SKM-1 treated with dmso at 0.1 percent for 144 hours (cell line): ENCODE results near the gene COL4A2.
"Not testable (repeated sequence)": the region's sequence is repeated elsewhere in the genome, so short reads cannot be mapped to it uniquely, and the experiment has no call there.

Source experiments
- DNase-seq: peaks from one replicate; lab custom pipeline; 2025; ENCODE audit not compliant: unreplicated experiment; lab: John Stamatoyannopoulos, UW

COL4A2 gene

DNA sequence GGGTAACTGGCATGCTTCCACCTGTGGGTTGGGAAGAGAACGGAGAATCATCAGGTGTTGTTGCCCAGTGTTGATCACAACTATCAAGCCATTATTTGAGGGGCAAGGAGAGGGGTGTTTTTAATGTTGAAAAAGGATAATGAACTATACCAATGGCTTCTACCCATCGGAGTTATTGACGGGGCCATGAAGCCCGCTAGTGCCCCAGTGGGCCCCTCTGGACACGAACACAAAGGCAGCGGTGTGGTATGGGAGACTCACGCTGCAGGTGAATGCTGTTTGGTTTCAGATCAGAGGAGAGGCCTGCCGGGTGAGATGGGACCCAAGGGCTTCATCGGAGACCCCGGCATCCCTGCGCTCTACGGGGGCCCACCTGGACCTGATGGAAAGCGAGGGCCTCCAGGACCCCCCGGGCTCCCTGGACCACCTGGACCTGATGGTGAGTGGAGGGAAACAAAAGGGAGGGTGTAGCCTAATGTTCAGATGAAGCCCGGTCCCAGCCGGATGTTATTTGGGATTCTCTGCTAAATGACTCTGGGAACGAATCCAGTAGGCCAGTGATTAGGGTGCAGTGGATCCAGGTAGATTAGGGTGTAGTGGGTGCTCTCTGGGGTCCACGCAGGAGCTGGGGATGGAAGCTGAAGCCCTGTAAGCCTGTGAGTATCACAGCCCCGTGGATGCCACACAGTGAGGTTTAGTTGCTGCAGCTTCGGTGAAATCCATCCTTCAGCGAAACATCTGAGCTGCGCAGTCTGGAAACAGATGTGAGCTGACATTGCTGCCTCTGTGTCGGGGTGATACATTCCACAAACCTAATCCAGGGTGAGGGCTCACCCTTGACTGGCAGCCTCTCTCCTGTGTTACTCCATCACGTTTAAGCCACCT is 143.2 kb downstream of the COL4A2 start:
- DNase-seq, result no peak

DNA sequence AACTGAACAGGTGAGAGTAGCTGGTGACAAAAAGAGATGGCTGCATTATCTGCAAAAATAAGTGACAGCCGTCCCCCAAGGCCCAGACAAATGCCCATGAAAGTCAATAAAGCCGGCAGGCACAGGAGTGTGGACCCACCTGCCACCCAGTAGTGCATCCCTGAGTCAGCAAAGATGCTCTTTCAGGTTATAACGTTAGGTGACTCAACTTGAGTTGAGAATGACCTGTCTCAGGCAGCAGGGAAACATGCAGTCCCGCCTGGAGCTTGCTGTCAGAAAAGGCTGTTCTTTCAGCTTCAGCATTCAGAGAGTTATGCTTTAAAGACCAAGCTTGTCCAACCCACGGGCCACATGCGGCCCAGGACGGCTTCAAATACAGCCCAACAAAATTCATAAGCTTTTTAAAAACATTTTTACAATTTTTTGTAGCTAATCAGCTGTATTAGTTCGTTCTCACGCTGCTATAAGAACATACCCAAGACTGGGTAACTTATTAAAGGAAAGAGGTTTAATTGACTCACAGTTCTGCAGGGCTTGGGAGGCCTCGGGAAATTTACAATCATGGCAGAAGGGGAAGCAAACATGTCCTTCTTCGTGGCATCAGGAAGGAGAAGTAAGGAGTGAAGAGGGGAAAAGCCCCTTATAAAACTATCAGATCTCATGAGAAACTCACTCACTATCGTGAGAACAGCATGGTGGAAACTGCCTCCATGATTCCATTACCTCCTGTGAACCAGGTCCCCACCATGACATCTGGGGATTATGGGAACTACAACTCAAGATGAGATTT is 144.1 kb downstream of the COL4A2 start:
- no peak for DNase-seq

DNA sequence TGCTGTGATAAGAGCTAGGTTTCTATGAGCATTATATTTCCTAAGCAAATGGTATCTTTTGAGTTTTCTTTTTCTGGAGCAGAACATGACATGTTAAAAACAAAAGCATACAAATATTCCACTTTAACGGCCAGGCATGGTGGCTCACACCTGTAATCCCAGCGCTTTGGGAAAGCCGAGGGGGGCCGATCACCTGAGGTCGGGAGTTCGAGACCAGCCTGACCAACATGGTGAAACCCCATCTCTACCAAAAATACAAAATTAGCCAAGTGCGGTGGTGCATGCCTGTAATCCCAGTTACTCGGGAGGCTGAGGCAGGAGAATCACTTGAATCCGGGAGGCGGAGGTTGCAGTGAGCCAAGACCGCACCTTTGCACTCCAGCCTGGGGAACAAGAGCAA is 146.0 kb downstream of the COL4A2 start:
- not testable (repeated sequence) for DNase-seq

- no peak for DNase-seq
These were observed 146.7 kb downstream of the COL4A2 start for GRCh38 chr13:110453797-110454196.

DNA sequence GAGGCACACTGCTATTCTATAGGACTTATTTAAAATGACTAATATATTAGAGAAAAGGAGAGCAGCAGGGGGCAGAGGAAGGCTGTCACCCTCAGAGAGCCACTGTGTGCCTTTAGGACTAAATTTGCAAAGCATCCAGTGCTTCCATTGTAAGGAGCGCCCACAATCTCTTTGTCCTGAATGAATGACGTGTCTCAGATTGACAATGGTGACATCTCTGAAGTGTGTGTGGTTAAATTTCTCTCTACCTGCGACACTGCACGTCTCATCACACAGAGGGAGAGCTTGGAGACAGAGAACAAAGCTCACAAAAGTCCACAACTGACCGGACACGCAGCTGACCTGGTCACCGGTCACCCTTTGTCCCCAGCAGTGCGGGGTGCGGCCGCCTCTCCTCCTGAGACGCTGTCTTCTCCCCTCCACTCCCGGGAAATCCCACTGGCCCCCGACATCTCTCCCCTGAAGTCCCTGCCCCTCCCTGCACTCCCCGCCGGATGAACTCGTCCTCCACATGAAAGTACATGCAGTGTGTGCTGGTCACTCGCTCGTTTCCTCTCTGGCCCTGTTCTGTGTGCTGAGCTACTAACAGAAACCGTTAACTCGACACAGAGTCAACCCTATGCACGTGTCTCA is 147.3 kb downstream of the COL4A2 start:
- no peak for DNase-seq

- no peak for DNase-seq
These were observed 147.9 kb downstream of the COL4A2 start for GRCh38 chr13:110454956-110455355.

- DNase-seq, result no peak
These were observed 148.4 kb downstream of the COL4A2 start for GRCh38 chr13:110455444-110455843.

GRCh38 chr13:110455941-110456340 is 148.9 kb downstream of the COL4A2 start:
- peak; percentile 79 for DNase-seq

DNA sequence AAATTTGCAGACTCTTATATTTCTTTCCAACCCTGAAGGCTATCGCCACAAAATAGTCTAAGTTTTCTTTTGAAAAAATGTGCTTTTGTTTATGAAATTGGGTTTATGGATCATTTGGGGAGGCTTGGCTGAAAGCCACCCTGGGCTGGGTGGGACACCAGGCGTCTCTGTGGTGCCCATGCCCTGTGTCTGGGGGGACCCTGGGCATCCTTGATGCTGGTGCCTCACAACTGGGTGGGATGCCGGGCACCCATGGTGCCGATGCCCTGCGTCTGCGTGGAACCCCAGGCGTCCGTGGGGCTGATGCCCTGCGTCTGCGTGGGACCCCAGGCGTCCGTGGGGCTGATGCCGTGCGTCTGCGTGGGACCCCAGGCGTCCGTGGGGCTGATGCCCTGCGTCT is 149.5 kb downstream of the COL4A2 start:
- no peak for DNase-seq

GRCh38 chr13:110457361-110457760 is 150.3 kb downstream of the COL4A2 start:
- DNase-seq, result no peak

DNA sequence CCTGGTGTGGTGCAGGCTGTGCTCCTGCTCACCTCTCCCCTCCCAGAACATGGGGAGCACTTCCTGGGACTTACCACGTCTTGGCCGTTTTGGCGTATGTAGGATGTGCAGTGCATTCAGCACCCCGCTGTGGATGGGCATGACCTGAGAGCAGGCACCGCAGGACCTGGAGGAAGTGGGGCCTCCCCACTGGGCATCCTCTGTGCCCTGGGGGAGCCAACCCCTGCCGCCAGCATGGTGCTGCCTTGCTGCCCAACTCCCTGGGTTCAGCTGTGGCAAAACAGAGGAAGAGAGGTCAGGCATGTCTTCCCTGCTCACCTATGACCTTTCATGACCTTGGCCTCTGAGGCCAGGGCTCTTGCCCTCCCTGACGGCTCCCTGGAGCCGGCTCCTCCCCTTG is 150.9 kb downstream of the COL4A2 start:
- DNase-seq, result no peak

DNA sequence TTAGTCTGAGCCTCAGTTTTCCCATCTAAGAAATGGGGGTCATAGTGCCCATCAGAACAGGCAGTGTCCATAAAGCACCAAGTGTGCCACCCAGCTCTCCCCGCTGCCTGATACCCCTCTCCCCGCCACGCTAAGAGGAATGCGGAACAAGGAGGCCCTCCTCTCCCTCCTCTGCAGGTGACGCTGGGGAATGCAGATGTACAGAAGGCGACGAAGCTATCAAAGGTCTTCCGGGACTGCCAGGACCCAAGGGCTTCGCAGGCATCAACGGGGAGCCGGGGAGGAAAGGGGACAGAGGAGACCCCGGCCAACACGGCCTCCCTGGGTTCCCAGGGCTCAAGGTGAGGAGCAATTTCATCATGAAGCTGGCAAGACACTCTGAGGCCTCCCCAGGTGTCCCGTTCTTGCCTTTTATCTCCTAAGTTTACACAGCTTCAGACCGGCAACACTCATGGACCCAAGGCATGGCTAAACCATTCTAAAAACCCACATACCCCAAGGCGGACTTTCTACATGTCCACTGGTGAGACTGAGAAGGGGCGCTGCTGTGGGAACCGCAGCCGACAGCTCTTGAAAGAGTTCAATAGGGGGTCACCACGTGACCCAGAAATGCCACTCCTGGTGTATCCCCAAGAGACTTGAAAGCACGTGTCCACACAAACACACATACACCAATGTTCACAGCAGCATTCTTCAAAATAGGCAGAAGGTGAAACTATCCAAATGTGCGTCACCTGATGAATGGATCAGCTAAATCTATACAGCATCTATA is 151.7 kb downstream of the COL4A2 start:
- no peak for DNase-seq

DNA sequence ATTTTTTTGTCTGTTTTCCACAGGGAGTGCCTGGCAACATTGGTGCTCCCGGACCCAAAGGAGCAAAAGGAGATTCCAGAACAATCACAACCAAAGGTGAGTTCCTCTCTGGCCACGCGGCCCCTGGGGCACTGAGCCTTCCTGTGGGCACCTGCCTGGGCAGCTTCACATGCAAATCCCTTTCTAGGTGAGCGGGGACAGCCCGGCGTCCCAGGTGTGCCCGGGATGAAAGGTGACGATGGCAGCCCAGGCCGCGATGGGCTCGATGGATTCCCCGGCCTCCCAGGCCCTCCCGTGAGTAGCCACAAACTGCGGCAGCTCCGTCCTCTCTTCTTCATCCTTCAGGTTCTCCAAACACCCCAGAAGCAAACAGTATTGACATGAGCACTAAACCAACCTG is 155.0 kb downstream of the COL4A2 start:
- no peak for DNase-seq

GRCh38 chr13:110463156-110463555 is 156.1 kb downstream of the COL4A2 start:
- DNase-seq, result no peak

DNA sequence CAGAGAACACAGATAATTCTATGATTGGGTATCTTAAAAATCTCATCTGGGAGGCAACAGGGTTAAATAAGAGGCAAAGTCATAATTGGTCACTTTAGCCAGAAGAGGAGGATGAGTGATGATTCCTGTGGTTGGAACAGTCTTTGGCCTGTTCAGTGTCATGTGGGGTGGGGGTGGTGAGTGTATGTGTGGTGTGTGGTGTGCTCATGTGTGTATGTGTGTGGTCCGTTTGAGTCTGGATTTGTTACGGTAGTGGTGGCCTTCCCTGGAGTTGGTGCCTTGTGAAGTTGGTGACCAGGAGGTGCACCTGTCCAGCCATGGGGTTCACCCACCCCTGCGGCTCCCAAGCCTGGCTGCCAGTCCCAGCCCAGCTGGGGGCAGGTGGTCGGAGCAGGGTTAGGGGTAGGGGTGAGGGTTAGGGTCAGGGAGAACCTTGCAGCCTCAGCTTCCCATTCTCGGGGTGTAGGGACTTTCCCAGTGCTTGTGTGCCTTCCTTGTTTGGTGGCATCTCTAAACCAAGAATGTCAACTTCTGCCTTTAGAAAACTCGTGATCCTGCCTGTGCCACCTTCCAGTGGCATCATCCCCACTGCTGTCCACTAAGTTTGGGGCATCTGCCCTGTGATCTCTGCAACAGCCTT is 156.9 kb downstream of the COL4A2 start:
- DNase-seq, result no peak

DNA sequence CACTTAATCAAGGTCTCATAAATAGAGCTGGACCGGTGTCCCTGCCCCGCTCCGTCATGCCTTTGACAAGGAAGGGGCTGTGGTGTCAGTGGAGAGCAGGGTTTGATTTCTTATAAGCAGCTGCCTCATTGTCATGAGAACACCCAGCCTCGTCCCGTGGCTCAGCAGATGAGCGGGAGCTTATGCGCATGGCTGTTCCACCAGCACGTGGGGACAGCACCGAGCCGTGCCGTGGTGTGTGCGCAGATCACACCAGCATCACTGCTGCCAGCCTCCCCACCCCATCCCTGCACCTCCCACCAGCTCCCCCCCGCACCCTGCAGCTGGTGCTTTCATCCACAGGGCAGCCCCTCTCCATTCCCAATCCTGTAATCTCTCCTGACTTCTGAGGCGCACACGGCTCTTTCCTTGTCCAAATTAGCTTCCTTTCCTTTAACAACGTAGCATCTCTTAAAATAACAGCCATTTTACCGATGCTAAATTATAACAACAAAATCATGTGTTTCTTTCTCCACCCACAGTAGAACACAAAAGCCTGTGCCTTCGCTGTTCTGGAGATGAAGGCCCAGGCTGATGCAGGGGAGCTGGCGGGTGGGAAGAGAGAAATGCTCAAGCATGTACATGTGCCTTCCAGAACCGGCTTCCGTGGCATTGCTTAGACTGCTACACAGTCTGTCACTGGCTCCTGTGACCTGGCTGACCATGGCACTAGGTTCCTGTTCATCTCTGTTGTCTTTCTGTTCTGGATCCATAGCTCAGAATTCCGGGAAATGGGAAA is 157.7 kb downstream of the COL4A2 start:
- no peak for DNase-seq

- no peak for DNase-seq
These were observed 158.6 kb downstream of the COL4A2 start for GRCh38 chr13:110465696-110466095.

DNA sequence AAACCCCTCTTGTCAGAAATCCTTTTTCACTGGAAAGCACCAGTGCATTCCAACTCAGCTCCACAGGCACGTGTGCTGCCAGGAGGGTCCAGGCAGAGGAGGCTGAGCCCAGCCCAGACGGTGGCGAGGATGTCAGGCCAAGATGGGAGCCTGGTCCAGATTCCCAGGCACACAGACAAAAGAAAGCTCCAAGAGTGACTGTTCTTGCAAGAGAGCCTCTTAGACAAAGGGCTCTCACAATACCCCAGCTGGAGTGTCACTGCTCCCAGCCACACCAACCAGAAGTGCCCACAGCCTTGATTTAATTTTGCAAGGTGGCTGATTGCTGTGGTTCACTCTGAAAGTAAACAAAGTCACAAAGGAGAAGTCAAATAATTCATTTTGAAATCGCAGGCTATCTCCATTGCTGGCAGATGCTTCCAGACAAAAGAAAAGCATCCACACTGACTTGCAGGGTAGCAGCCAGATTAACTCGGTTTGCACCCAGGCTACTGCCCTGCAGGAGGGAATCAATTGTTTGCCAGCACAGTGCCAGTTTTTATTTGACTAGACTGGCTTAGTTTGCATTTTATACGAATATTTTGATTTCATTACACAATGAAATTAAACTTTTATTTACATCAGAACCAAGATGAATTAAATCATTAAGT is 159.3 kb downstream of the COL4A2 start:
- DNase-seq, result no peak

DNA sequence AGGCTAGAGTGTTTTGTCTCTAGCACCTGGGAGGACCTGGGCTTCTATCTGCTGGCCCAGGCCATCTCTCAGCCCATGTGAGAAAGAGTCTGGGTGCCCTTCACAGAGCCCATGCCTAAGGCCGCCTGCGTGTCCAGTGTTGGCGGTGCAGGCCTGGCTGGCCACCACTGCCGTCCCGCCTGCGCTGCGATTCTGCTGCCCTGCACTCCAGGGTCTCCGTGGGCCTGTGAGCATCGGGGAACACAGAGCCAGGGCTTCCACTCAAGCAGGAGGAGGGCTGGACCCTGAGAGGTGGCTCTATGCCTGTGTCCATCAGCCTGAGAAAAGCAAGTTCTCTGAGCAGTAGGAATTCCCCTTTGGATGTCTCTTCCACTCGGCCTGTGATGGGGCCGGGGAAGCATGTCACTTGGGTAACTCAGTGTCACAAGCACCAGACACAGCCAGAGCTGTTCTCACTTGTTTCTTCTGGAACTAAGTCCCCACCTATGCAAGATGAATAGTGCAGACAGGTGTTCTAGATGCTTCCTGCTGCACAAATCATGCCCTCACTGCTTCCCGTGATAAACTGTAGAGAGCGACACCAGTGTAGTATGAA is 160.5 kb downstream of the COL4A2 start:
- DNase-seq, result no peak
